ENCODE measurements around the gene AGPAT3.

- TF ChIP-seq, protein P1, sequence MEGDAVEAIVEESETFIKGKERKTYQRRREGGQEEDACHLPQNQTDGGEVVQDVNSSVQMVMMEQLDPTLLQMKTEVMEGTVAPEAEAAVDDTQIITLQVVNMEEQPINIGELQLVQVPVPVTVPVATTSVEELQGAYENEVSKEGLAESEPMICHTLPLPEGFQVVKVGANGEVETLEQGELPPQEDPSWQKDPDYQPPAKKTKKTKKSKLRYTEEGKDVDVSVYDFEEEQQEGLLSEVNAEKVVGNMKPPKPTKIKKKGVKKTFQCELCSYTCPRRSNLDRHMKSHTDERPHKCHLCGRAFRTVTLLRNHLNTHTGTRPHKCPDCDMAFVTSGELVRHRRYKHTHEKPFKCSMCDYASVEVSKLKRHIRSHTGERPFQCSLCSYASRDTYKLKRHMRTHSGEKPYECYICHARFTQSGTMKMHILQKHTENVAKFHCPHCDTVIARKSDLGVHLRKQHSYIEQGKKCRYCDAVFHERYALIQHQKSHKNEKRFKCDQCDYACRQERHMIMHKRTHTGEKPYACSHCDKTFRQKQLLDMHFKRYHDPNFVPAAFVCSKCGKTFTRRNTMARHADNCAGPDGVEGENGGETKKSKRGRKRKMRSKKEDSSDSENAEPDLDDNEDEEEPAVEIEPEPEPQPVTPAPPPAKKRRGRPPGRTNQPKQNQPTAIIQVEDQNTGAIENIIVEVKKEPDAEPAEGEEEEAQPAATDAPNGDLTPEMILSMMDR (IDR thresholded peaks at IDR 0.05) = no peak
- no peak for TF ChIP-seq EP300 (IDR thresholded peaks at IDR 0.05)
These were observed 29.2 kb upstream of the AGPAT3 start for GRCh38 chr21:43835861-43836260.

Measured in ovary (tissue), 3 donors.